GM11168 (cell line): ENCODE results near the gene CDC25C.

Experiments
- in situ Hi-C: fragments of 300-500 bp; cut with MboI; formaldehyde crosslinking; loops from one replicate; pipeline ENCODE4 v1.12.0; 2022; ENCODE audit warnings: low sequenced_read_pairs; ENCODE audit not compliant: unreplicated experiment

Gene CDC25C

GRCh38 chr5:138240650-138241385 lies 90.8 kb downstream of the CDC25C start:
- in situ Hi-C loops = no loop called here

- in situ Hi-C loops = no loop called here
Observed at GRCh38 chr5:138238034-138238433, 93.6 kb downstream of the CDC25C start.
